Upper lobe of right lung (tissue), 1 donor: ENCODE data around the gene FKBP7. TPM values are rescaled to one million over a fixed set of nuclear protein-coding genes. Genes with fewer than 3 reads are reported as not detected.

Experiments used
- ATAC-seq: fragments of 200-7000 bp; cut with Tn5 transposase; one replicate; pipeline ENCODE4 v1.9.1; 2020; ENCODE audit warnings: mild to moderate bottlenecking, moderate library complexity
- DNase-seq: peaks from one replicate; pipeline ENCODE4 v3.0.0-alpha.2; 2020
- H3K27ac ChIP-seq: fragments of 200-600 bp; one replicate; pipeline ENCODE4 v1.8.0; 2022
- H3K27me3 ChIP-seq: fragments of 200-600 bp; one replicate; pipeline ENCODE4 v1.8.0; 2022; ENCODE audit warnings: mild to moderate bottlenecking
- H3K36me3 ChIP-seq: fragments of 200-600 bp; one replicate; pipeline ENCODE4 v1.8.0; 2022
- H3K4me1 ChIP-seq: fragments of 200-600 bp; one replicate; pipeline ENCODE4 v1.8.0; 2022
- H3K4me3 ChIP-seq: fragments of 200-600 bp; one replicate; pipeline ENCODE4 v1.8.0; 2022; ENCODE audit warnings: mild to moderate bottlenecking
- H3K9me3 ChIP-seq: fragments of 200-600 bp; one replicate; pipeline ENCODE4 v1.8.0; 2022
- intact Hi-C: fragments of 100-400 bp; cut with DNase I; formaldehyde crosslinking; loops from one replicate; pipeline ENCODE4 v1.11.0; 2022
- total RNA-seq: library from RNA; stranded (reverse); fragmentation: NEBNext Ultra II Directional; extraction: Animal tissue kit (Norgen Biotek cat#: 25700); gene quantifications from one replicate; pipeline ENCODE4 v1.2.1, GENCODE V29; 2021
- TF ChIP-seq, protein P1 (sequence below): fragments of 200-600 bp; IDR thresholded peaks from one replicate; pipeline ENCODE4 v1.8.0; 2022; ENCODE audit warnings: antibody characterized with exemption
- donor health status: DM: no; HTN: yes; CAD: no; lungs with severe emphysema.

Gene FKBP7
- total RNA-seq, 1 donor from 2014 or later: 7.3 TPM

DNA sequence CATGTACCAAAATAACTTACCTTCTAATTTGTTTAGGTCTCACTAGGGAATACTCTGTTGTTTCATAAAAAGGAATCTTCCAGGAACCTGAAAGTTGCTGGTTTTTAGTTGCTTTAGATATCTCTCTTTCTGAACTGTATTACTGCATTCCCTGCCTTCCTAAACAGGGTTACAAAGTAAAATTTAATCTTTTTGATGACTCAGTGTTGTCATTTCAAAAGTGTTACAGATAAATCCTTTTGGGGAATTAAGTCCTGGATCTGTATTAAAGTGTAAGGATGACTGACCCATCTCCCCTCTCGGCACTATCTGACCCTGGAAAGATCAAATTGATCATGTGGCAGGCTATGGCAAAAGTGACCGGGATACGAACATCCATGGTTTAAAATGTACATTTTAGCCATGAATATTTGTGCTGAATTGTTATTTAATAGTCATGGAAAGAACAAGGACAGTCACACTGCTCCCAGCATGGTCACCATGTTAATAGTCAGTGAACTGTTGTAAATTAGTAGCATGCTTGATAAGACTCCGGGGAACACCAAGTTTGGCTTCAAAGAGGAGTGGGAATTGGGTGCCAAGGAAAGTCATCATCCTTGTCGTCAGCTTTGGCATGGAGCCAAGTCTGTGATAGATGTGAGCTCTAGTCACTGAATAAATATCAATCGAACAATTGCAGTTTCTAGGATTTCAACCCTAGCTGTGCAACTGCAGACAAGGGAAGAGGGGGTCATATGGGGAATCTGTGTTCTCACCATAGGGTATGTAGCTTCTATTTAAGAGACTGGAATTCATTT lies 6.0 kb upstream of the FKBP7 start:
- intact Hi-C loops: no loop called here
- H3K27ac ChIP-seq: no peak overlapping the region
- no peaks in the 10 kb centered on the region for H3K9me3 ChIP-seq
- ATAC-seq (no peak), DNase-seq (no peak)
- no peaks in the 10 kb centered on the region for H3K27me3 ChIP-seq
- peaks cover 28% of the 10 kb centered on the region for H3K36me3 ChIP-seq
- TF ChIP-seq, protein P1, sequence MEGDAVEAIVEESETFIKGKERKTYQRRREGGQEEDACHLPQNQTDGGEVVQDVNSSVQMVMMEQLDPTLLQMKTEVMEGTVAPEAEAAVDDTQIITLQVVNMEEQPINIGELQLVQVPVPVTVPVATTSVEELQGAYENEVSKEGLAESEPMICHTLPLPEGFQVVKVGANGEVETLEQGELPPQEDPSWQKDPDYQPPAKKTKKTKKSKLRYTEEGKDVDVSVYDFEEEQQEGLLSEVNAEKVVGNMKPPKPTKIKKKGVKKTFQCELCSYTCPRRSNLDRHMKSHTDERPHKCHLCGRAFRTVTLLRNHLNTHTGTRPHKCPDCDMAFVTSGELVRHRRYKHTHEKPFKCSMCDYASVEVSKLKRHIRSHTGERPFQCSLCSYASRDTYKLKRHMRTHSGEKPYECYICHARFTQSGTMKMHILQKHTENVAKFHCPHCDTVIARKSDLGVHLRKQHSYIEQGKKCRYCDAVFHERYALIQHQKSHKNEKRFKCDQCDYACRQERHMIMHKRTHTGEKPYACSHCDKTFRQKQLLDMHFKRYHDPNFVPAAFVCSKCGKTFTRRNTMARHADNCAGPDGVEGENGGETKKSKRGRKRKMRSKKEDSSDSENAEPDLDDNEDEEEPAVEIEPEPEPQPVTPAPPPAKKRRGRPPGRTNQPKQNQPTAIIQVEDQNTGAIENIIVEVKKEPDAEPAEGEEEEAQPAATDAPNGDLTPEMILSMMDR: no peak
- peaks cover 46% of the 10 kb centered on the region for H3K4me1 ChIP-seq
- no peak overlapping the region for H3K4me3 ChIP-seq

DNA sequence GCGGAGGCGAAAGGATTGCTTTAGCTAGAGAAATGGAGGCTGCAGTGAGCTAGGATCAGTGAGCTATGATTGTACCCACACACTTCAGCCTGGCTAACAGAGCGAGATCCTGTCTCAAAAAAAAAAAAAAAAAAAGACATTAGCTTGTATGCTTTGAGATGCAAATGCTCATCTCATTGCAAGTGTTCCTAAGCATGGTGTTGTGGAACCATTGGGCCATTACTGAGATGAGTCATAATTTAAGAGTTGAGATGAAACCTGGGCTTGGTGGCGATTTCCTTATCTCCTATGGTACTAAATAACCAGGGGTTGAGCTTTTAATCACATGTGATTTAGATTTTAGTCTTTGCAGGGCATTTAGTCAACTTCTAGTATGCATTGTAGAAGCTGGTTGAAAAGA lies 4.0 kb upstream of the FKBP7 start:
- Histone ChIP-seq H3K27ac (no peak overlapping the region), H3K27me3 (no peaks in the 10 kb centered on the region), H3K4me1 (peaks cover 52% of the 10 kb centered on the region), H3K9me3 (no peaks in the 10 kb centered on the region), H3K36me3 (peaks cover 19% of the 10 kb centered on the region), H3K4me3 (peak overlapping the region; percentile 63)
- ATAC-seq (no peak), DNase-seq (no peak)
- TF ChIP-seq, protein P1: no peak
- intact Hi-C loops: no loop called here

DNA sequence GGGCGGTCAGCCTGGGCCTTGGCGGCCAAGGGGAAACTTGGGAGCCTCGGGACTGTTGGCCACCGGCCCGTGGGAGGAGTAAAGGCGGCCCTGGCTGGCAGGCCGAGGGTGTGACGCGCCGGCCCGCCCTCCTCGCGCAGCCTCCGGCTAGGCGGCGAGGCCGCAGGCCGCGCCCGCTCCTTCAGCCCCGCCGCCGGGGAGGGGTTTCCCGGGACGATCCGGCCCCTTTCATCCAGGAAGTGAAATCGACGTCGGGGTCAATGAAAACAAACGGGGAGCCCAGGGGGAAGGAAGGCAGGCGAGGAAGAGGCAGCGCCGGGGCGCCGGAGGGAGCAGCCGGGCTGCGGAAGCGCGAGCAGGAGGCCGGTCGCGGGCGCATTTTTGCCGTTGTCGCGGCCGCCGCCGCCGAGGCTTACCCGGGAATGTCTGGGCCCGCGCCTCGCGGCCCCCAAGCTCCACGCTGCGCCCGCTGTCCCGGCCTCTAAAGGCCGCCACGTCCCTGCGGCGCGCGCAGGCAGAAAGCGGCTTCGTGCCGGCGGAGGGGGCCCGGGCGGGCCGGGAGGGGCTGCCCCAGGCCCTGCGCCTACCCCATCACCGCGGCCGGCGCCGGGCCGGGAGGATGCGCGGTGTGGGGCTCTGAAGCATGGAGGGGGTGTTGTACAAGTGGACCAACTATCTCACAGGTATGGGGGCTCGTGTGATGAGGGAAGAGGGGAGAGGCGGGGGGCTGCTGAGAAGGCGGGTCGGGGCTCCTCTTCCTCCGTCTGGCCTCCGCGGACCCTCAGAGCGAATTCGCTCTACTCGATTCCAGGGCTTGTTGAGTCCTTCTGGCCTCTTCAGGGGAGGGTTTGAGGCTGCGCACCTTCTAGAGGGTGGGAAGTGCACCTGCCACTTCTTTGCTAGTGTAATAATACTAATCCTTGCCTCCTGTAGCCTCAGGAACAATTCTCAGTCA lies 2.1 kb upstream of the FKBP7 start, which contains the start of gene PLEKHA3:
Gene PLEKHA3 (plus strand): TSS at position 231 of the 955 bp plus-strand sequence. CDS start 413 bp downstream, at position 644.
- H3K4me3 ChIP-seq: peak within 1 kb of the TSS; percentile 63
- H3K27me3 ChIP-seq: no peaks in the 10 kb centered on the region
- TF ChIP-seq, protein P1: no peak
- ATAC-seq: peak; percentile 96
- peaks cover under 1% of the 10 kb centered on the region for H3K36me3 ChIP-seq
- peak within 1 kb of the TSS; percentile 92 for H3K27ac ChIP-seq
- H3K4me1 ChIP-seq: peaks cover 52% of the 10 kb centered on the region
- peak; percentile 98 for DNase-seq
- intact Hi-C loops: no loop called here
- H3K9me3 ChIP-seq: no peaks in the 10 kb centered on the region

DNA sequence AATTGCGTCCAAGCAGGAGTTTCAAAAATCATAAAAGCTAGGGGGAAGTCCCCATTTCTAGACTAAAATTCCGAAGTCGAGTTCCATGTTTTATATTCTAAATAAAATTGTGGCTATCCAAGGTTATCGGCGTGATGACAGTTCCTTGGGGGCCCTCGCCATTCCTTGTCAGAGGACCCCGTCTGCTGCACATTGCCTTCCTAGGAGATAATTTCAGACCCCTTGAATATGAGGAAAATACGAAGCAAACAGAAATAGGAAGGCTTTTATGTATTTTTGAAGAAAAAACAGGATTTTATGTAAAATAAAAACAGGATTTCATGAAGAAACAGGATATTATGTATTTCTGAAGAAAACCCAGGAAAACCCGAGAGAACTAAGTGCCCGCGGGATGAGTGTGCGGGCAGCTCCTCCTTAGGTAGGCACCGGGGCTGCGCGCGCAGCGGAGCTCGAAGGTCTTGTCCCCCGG lies 1.4 kb upstream of the FKBP7 start:
- intact Hi-C loops: no loop called here
- Histone ChIP-seq H3K4me3 (peak overlapping the region; percentile 63), H3K27me3 (no peaks in the 10 kb centered on the region), H3K4me1 (peaks cover 47% of the 10 kb centered on the region), H3K9me3 (no peaks in the 10 kb centered on the region), H3K27ac (peak overlapping the region; percentile 92), H3K36me3 (no peaks in the 10 kb centered on the region)
- ATAC-seq (no peak), DNase-seq (no peak)
- TF ChIP-seq, protein P1: no peak

DNA sequence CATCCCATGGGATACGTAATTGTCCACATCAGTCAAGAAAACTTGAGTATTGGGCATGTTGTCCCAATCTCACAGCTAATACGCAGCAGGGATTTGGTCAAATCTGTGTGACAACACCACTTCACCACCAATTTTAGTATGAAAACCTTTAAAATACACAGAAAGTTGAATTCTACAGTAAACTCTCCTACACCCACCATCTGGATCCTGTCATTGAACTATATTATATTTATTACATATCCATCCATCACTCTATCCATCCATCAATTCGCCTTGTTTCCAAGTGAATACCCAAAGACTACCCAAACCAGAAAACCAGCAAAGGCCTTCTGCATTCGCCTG lies 846 bp upstream of the FKBP7 start:
- TF ChIP-seq, protein P1: no peak
- DNase-seq: no peak
- Histone ChIP-seq H3K4me1 (peaks cover 41% of the 10 kb centered on the region), H3K36me3 (no peaks in the 10 kb centered on the region), H3K4me3 (peak overlapping the region; percentile 63), H3K9me3 (no peaks in the 10 kb centered on the region), H3K27ac (peak overlapping the region; percentile 92), H3K27me3 (no peaks in the 10 kb centered on the region)
- intact Hi-C loops: no loop called here
- no peak for ATAC-seq
